HG02852 (cell line): Measurements from ENCODE around the gene ALS2CL.

Source experiments
- ATAC-seq: cut with Tn5 transposase; IDR thresholded peaks from one replicate; pipeline ENCODE4 v1.9.1; 2021; ENCODE audit warnings: mild to moderate bottlenecking, moderate library complexity; ENCODE audit not compliant: unreplicated experiment

ALS2CL gene

GRCh38 chr3:46667061-46667621, 26.3 kb downstream of the ALS2CL start:
- no peak for ATAC-seq

DNA sequence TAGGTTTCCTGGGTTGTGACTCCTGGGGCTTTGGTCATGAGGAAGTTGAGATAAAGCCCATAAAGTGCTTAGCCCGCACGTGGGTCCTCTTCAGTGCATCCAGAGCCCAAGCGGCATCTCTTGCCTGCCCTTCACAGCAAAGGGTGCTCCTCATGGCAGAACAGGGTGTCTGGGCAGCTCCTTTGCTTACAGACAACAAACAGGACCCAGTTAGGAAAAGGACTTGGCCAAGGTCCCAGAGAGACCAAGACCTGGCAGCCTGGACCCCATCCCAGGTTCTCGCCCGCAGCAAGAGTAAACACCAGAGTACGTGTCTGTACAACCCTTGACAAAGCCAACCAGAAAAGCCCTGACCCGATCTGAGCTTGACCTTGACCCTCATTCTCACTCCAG, 27.0 kb downstream of the ALS2CL start:
- no peak for ATAC-seq

GRCh38 chr3:46665763-46666452, 27.6 kb downstream of the ALS2CL start:
- ATAC-seq, result no peak

DNA sequence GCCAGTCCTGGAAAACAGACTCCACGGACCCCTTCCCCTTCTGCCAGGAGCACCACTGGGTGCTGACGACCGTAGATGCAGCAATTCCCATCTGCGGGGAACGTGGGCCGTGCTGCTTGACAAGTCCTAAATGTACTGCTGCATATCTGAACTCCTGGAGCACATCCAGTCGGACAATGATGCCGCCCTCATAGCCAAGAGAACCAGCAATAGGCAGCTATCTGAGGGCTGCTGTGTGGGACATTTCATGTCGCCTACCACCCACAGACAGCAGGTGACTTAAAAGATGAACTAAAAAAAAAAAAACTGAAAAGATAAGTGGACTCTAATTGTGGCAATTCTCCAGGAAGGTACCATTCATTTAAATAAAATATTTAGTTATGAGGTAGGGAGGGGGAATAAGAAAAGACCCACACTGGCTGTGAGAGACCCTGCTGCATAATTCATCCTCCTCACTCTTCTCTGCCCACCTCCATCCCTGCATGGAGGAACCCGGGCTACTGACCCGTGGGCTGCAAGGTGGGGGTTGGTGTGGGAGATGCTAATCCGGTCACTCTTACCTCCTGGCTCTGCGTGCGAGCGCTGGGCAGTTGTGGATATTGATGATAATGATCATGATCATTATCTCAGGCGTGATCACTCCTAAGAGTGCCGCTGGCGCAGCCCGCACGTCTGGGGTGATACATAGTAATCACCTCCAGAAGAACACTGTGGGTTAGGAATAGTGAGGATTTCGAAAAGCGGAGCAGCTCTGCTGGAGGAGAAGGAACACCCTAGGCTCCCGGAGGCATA, 28.3 kb downstream of the ALS2CL start:
- no peak for ATAC-seq

DNA sequence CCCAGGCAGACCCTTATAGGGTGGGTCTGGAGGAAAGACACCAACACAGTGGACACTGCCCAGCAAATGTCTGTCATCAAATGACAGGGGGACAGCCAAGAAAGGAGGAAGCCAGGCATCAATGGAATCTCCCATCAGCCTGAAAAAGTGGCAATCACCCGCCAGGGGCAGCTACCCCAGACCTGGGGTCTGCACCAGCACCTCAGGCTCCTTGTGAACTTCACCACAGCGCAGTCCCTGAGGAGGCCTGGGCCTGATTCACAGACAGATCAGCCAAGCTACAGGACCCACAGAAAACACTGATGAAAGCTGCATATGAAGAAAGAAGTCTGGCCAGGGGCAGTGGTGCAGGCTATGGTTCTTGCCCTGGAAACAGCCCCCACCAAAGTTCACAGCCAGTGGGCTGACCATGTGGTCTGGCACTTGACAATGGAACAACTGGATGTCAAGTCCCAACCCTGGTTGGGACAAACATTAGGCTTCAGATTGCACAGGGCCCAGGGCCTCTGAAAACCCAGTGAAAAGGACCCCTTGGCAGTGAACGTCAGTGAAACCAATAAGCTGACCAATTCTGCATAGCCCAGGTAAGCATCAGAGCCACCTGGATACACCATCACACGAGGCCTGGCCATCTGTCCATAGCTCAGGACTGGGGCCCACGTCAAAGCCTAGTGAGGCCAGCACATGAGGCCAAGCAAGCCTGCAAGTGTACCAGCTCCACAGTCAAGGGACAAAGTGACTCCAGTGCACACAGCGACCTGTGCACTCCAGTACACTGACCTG, 29.1 kb downstream of the ALS2CL start:
- no peak for ATAC-seq

DNA sequence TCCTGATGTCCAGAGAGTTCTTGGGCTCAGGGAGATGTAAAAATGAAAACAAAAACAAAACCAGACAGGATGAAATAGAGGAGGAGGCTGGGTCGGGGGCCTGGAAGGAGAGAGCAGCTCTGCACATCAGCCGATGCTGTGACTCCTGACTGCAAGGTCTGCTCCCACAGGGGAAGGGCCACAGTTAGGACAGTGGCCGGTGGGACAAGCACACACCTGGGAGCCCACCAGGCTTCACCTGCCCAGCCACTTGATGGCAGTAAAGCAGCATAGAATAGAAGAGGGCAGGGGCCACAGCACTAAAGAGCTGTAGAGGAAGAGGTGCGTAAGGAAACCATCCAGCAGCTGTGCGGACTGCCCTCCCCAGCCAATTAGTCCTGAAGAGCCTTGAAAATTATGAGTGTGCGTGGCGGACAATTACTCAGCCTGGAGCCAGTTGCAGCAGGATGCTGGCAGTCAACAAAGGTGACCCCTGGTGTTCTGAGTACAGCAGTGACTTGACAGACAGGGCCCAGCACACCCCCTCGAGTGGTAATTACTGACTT, 29.8 kb downstream of the ALS2CL start:
- ATAC-seq, result no peak

- no peak for ATAC-seq
Observed at GRCh38 chr3:46662771-46663551, 30.5 kb downstream of the ALS2CL start.

GRCh38 chr3:46661776-46662766, 31.4 kb downstream of the ALS2CL start:
- ATAC-seq, result no peak

DNA sequence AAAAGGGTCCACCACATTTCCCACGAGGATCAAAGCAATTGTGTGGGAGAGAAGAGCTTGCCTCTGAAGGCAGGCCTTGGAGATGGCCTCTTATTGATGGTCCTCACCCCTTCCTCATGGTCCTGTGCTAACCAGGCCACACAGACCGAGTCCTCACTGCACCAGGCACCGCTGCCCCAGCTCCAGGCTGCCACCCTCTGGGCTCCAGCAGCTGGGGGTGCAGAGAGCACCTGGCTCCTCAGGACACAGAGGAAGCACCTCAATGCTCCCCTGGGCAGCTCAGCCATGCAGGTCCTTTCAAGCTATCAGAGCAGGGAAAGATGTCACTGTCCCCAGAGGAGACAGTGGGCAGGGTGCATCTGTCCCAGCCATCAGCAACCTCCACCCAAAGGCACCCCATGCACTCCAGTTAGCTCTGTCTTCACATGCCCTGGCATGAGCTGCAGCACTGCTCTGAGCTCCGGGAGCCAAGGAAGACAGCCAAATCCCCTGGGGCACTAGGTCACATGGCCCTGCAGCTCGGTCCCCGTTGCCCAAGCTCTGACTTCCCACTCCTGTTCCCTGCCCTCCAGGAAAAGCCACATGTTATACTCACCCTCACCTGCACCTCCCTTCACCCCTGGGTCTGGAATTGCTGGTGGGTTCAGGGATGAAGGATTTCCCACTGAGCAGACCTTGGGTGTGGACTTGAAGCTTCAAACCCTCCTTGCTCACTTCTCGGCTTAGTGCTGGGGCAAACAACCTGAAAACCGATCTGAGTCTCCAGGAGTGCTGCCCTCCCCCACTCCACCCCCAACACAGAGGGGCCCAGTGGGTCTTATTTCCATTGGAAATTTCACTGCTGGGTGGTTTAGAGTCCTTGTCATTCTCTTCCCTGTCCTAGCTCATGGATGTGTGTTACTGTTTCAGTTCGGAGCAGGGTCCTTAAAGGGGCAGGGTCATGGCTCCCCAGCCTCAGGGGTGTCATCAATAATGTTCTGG, 32.6 kb downstream of the ALS2CL start:
- ATAC-seq, result no peak

DNA sequence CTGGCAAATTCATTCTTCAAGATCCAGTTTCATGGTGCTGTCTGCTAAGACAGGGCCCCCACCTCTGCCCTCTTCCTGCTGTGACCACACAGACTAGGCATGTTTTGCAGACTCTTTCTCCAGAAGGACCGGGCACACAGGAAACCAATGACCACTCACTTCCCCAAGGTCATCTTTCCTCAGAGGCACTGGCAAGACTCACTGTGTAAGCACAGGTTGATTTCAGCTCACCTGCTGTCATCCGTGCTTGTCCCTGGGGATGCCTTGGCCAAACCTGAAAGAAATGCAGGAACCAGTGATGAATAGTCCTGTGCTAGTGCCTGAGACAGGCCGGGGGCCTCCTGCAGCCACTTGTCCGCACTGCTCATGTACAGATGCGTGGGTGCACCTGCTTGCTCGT, 33.5 kb downstream of the ALS2CL start:
- no peak for ATAC-seq

DNA sequence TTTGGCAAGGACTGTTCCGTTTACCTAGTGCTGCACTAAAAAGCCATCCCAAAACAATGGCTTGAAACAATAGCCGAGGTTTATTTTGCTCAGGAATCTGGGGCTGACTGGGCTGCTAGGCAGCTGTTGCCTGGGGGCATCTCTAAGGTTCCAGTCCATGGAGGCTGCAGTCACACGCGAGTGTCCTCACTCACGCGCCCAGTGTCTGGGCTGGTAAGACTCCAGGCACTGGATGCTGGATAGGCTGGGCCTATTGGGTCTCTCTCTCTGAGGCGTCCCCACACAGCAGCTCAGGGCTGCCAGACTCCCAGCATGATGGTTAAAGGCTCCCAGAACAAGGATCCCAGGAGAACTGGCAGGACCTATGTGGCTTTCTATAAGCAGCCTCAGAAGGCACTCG, 34.2 kb downstream of the ALS2CL start:
- ATAC-seq, result no peak

- no peak for ATAC-seq
Observed at GRCh38 chr3:46656778-46657556, 36.5 kb downstream of the ALS2CL start.

DNA sequence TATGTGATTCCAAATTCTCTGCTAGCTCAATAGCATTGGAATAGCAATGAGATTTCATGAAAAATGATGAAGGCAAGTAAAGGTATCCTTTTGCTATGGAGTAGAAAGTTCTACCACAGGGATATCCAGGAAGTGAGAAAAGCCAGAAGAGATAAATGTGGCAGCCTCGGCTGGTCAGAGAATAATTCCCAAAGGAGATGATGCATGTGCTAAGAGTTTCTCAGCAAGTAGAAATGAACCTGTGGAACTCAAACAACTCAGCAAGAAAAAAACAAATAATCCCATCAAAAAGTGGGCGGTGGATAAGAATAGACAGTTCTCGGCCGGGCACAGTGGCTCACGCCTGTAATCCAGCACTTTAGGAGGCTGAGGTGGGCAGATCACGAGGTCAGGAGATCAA, 38.2 kb downstream of the ALS2CL start:
- no peak for ATAC-seq

DNA sequence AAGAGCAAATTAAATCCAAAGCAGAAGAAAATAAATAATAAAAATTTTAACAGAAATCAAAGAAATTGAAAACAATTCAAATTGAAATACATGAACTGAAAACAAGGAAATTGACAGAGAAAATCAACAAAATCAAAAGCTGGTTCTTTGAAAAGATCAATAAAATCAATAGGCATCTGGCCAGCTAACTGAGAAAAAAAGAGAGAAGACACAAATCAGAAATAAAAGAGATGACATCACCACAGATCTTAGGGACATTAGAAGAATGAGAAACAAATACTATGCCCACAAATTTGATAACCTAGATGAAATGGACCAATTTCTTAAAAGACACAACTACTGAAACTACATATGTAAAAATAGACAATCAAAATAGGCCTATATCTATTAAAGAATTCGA, 42.4 kb downstream of the ALS2CL start:
- ATAC-seq, result no peak

DNA sequence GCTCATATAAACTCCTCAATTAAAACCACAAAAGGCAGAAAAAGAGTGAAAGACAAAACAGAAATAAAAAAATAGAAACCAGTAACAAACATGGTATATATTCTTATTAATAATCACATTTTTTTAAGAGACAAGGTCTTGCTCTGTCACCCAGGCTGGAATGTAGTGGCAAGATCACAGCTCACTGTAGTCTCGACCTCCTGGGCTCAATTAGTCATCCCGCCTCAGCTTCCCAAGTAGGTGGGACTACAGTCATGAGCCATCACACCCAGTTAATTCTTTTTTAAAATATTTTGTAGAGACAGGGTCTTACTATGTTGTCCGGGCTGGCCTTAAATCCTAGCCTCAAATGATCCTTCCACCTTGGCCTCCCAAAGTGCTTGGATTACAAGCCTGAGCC, 44.0 kb downstream of the ALS2CL start:
- no peak for ATAC-seq

DNA sequence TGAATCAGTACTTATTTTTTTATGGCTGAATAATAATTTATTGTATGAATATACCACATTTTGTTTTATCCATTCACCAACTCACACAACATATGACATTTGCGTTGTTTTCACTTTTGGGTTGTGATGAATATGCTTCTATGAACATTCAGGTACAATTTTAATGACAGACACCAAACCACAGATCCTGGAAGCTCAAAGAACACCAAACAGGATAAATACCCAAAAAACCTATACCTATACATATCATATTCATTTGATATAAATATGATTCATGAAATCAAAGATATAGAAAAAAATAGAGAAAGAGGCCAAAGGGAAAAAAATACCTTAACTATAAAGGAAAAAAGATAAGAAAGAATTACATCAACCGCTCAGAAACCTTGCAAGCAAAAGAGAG, 45.4 kb downstream of the ALS2CL start:
- no peak for ATAC-seq

DNA sequence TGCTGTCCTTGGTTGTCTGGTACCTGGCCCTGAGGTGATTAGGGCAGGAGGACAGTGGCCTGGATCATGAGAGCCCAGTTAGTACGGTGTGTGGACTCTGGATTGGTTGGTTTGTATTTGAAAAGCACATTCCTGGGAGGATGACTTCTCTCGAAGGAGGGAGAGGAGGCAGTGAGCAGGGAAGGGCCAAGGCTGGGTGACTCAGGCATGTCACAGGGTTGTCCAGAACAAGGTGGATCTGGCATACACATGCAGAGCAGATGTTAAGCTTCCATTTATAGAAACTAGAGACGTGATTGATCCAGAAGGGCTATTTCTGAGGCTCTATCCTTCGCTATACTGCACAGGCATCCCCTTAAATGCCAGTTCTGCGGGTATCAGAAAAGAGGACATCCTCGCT, 46.8 kb downstream of the ALS2CL start:
- no peak for ATAC-seq
